NOMO-1 treated with DMSO at 0.1 percent for 48 hours (cell line): Measurements from ENCODE around the gene OR8B3.

Source experiments
- DNase-seq: peaks from one replicate; lab custom pipeline; 2025; ENCODE audit not compliant: unreplicated experiment; lab: John Stamatoyannopoulos, UW

The OR8B3 gene

DNA sequence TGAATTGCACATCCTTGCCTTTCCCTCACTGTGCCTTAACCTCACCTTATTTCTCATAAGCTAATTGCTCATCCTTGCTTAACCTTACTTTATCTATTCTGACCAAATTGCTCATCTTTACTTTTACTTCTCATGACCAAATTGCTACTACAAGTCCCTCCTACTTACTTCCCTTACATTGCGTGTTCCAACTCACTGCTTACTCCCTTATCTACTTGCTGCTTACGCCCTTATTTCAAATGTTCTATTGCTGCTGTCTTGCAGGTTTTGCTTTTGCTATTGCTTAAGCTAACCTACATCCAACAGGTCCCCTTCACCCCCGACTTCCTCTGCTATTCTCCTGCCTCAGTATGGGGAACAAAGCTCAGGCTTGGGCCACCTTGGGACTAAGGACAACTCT lies 22.5 kb downstream of the OR8B3 start:
- no peak for DNase-seq

DNA sequence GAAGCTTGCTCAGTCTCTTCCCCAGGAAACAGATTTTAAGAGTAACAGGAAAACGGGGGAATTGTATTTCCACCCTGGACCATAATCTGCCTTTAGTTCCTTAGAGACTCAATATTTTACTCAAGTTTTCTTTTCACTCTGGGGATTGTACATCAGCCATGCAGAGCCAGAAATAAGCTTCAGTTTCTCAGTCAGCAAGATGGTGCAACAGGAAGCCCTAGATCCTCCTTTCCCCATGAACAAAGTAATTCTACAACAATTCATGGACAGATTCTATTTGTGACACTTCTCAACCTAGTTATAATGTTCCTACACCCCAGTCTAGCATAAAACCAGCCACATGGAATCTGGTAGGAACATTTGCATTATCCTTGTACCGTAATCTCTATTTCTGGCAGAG lies 39.3 kb downstream of the OR8B3 start:
- peak; percentile 5 for DNase-seq

DNA sequence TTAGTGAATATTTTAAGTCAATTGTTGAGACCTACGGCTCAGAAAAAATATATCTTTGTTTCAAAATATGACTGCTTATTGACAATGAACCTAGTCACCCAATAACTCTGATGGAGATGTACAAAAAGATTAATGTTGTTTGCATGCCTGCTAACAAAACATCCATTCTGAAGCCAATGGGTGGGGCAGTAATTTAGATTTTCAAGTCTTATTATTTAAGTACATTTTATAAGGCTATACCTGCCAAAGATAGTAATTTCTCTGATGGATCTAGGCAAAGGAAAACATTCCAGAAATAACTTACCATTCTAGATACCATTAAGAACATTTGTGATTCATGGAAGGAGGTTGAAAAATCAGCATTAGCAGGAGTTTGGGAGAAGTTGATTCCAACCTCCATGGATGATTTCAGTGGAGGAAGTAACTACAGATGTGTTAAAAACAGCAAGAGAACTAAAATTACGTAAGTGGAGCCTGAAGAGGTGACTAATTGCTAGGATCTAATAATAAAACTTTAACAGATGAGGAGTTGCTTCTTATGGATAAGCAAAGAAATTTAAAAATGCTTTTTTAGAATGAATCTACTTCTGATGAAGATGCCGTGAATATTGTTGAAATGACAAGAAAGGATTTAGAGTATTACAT lies 52.4 kb downstream of the OR8B3 start:
- DNase-seq = peak; percentile 35
